Naive thymus-derived CD4-positive, alpha-beta T cell (primary cell): ENCODE data around the gene KAZN. TPM values are rescaled to one million over a fixed set of nuclear protein-coding genes. Genes with fewer than 3 reads are reported as not detected.

Experiments
- ATAC-seq: fragments of 150-1000 bp; cut with Tn5 transposase; 2 replicates; pipeline ENCODE4 v1.10.0; 2021; ENCODE audit warnings: mild to moderate bottlenecking, moderate library complexity
- CTCF ChIA-PET: fragments of 350-600 bp; sonication (Branson Sonifier 250); formaldehyde crosslinking; loops from one replicate; lab custom pipeline; 2021; ENCODE audit warnings: antibody characterized with exemption; lab: Charles Lee
- POLR2A ChIA-PET: fragments of 350-600 bp; sonication (Branson Sonifier 250); formaldehyde crosslinking; loops from one replicate; lab custom pipeline; 2021; ENCODE audit warnings: antibody characterized with exemption, inconsistent platforms; lab: Charles Lee
- DNase-seq, 9 donors: peaks; one replicate each; pipeline versions ENCODE4 v3.0.0 to v3.0.0-alpha.2; 2020 to 2022; ENCODE audit warnings: mixed read lengths in 1 of 9
- H3K27ac ChIP-seq: one replicate; pipeline ENCODE4 v1.7.0; 2013; ENCODE audit warnings: mild to moderate bottlenecking, low read depth, low read length, moderate library complexity
- H3K27me3 ChIP-seq, 2 donors: one replicate each; pipeline ENCODE4 v1.7.0; 2013; ENCODE audit warnings: low read length in 2 of 2, mild to moderate bottlenecking in 2 of 2, moderate library complexity in 2 of 2; ENCODE audit not compliant: control insufficient read depth in 2 of 2, insufficient read depth in 2 of 2
- H3K36me3 ChIP-seq, 3 experiments: 1 replicate in 2 of 3; 2 replicates in 1 of 3; pipeline ENCODE4 v1.7.0; 2013; ENCODE audit warnings: low read length in 3 of 3, mild to moderate bottlenecking in 3 of 3, moderate library complexity in 1 of 3; ENCODE audit not compliant: insufficient read depth in 3 of 3, control insufficient read depth in 2 of 3
- H3K4me1 ChIP-seq, 2 donors: one replicate each; pipeline ENCODE4 v1.7.0; 2013; ENCODE audit warnings: low read length in 2 of 2, mild to moderate bottlenecking in 2 of 2, moderate library complexity in 1 of 2; ENCODE audit not compliant: control insufficient read depth in 2 of 2, insufficient read depth in 2 of 2
- H3K4me3 ChIP-seq: 2 replicates; pipeline ENCODE4 v1.7.0; 2013; ENCODE audit warnings: mild to moderate bottlenecking, low read length
- H3K9me3 ChIP-seq, 3 experiments: 1 replicate in 2 of 3; 2 replicates in 1 of 3; pipeline ENCODE4 v1.7.0; 2013; ENCODE audit warnings: low read length in 3 of 3; ENCODE audit not compliant: control insufficient read depth in 2 of 3
- H3K27ac Mint-ChIP-seq, 9 donors: one replicate each; pipeline ENCODE4 v1.8.0; 2020 to 2022; ENCODE audit warnings: mixed read lengths in 9 of 9, mild to moderate bottlenecking in 8 of 9, moderate library complexity in 5 of 9, inconsistent platforms in 2 of 9
- H3K27me3 Mint-ChIP-seq, 5 donors: one replicate each; pipeline ENCODE4 v1.8.0; 2021 to 2022; ENCODE audit warnings: mixed read lengths in 5 of 5, mild to moderate bottlenecking in 1 of 5
- H3K36me3 Mint-ChIP-seq, 5 donors: one replicate each; pipeline ENCODE4 v1.8.0; 2020 to 2022; ENCODE audit warnings: mixed read lengths in 5 of 5, mild to moderate bottlenecking in 3 of 5, inconsistent platforms in 1 of 5
- H3K4me1 Mint-ChIP-seq, 7 donors: one replicate each; pipeline ENCODE4 v1.8.0; 2020 to 2022; ENCODE audit warnings: mixed read lengths in 7 of 7, mild to moderate bottlenecking in 3 of 7, inconsistent platforms in 1 of 7
- H3K4me3 Mint-ChIP-seq, 10 donors: one replicate each; pipeline ENCODE4 v1.8.0; 2020 to 2022; ENCODE audit warnings: mild to moderate bottlenecking in 10 of 10, mixed read lengths in 10 of 10, moderate library complexity in 6 of 10, inconsistent platforms in 2 of 10
- H3K9me3 Mint-ChIP-seq, 11 donors: one replicate each; pipeline ENCODE4 v1.8.0; 2020 to 2022; ENCODE audit warnings: mixed read lengths in 11 of 11, mild to moderate bottlenecking in 4 of 11, inconsistent platforms in 1 of 11, moderate library complexity in 1 of 11
- intact Hi-C, 2 donors: fragments of 100-400 bp; cut with micrococcal nuclease; formaldehyde crosslinking; loops; one replicate each; pipeline ENCODE4 v1.15.1; 2023
- polyA plus RNA-seq, 2 donors: library from polyadenylated mRNA; unstranded; fragments of 300-500 nt; fragmentation: Illumina TruSeq; gene quantifications; one replicate each; pipeline ENCODE4 v1.2.3, GENCODE V29; 2021
- total RNA-seq, 6 experiments: library from RNA in 5 of 6; stranded (reverse) in 5 of 6; gene quantifications; 1 replicate in 5 of 6; 2 replicates in 1 of 6; pipeline ENCODE4 v1.2.3 and lab custom pipeline; 2021 to 2026

The KAZN gene
- total and polyA plus RNA-seq, 7 experiments from 2014 or later, result 0.08 to 0.87 (median 0.30) TPM

DNA sequence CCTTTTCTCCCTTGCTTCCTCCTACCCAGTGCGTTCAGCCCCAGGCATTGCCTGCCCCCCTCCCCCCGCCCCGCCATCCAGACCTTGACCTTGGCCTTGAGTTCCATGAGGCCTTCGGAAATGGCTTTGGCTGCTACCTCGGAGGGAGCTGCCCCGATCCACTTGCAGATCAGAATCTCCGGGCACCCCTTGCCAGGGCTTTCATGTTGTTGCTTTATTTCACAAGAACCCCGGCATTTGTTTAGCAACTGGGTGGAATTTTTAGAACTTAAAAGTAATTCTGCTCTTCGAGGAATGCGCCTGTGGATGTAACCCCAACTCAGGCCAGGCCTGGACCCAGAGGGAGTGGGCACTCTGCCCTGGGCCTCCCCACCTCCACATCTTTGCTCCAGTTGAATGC is 401.0 kb downstream of the KAZN start:
- no peaks in the 10 kb centered on the region for H3K36me3 Mint-ChIP-seq
- DNase-seq (no peak), ATAC-seq (no peak)
- ChIA-PET POLR2A (no interaction called here), CTCF (no interaction called here)
- no peaks in the 10 kb centered on the region for H3K27me3 ChIP-seq
- no peak overlapping the region for H3K27ac Mint-ChIP-seq
- no peak overlapping the region for H3K27ac ChIP-seq
- H3K4me1 ChIP-seq, result no peaks in the 10 kb centered on the region
- no peaks in the 10 kb centered on the region for H3K9me3 ChIP-seq
- H3K4me3 ChIP-seq, result no peak overlapping the region
- no peaks in the 10 kb centered on the region for H3K36me3 ChIP-seq
- no peaks in the 10 kb centered on the region for H3K9me3 Mint-ChIP-seq
- intact Hi-C loops, result no loop called here
- H3K4me3 Mint-ChIP-seq, result no peak overlapping the region
- H3K4me1 Mint-ChIP-seq, result peaks cover 0 to 2% (median 0%) of the 10 kb centered on the region in 7 donors
- no peaks in the 10 kb centered on the region for H3K27me3 Mint-ChIP-seq

DNA sequence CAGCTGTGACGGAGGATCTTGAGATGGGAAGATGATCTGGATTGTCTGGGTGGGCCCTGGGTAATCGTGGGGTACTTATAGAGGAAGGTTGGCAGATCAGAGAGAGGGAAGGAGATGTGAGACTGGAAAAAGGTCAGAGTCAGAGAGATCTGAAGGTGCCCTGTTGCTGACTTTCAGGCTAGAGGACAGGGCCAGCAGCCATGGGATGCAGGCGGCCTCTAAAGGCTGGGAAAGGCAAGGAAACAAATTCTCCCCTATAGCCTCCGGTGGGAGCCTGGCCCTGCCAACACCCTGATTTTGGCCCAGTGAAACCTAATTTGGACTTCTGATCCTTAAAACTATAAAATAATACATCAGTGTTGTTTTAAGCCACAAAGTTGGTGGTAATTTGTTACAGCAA is 401.5 kb downstream of the KAZN start:
- CTCF ChIA-PET, result no interaction called here
- H3K4me3 ChIP-seq, result no peak overlapping the region
- H3K27me3 ChIP-seq, result no peaks in the 10 kb centered on the region
- DNase-seq (no peak), ATAC-seq (no peak)
- no peaks in the 10 kb centered on the region for H3K9me3 Mint-ChIP-seq
- no peaks in the 10 kb centered on the region for H3K36me3 Mint-ChIP-seq
- H3K27ac ChIP-seq, result no peak overlapping the region
- H3K27ac Mint-ChIP-seq, result no peak overlapping the region
- no peaks in the 10 kb centered on the region for H3K9me3 ChIP-seq
- H3K36me3 ChIP-seq, result no peaks in the 10 kb centered on the region
- no peaks in the 10 kb centered on the region for H3K4me1 ChIP-seq
- intact Hi-C loops, result no loop called here
- POLR2A ChIA-PET, result no interaction called here
- no peaks in the 10 kb centered on the region for H3K27me3 Mint-ChIP-seq
- no peak overlapping the region for H3K4me3 Mint-ChIP-seq
- H3K4me1 Mint-ChIP-seq, result peaks cover 0 to 2% (median 0%) of the 10 kb centered on the region in 7 donors

DNA sequence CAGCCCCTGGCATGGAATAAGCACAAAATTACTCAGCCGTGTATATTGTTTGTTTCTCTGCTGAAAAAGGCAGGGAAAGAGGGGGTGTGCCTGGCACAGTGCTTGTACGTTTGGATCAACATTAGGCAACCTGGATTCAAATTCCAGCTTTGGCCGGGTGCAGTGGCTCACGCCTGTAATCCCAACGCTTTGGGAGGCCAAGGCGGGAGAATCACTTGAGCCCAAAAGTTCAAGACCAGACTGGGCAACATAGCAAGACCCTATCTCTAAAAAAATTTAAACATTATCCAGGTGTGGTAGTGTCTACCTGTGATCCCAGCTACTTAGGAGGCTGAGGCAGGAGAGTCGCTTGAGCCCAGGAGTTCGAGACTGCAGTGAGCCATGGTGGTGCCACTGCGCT is 402.2 kb downstream of the KAZN start:
- H3K4me1 Mint-ChIP-seq, result peaks cover 0 to 2% (median 0%) of the 10 kb centered on the region in 7 donors
- no peak for DNase-seq
- no peak overlapping the region for H3K4me3 Mint-ChIP-seq
- Histone ChIP-seq H3K27me3 (no peaks in the 10 kb centered on the region), H3K9me3 (no peaks in the 10 kb centered on the region), H3K4me1 (no peaks in the 10 kb centered on the region), H3K36me3 (no peaks in the 10 kb centered on the region), H3K4me3 (no peak overlapping the region), H3K27ac (no peak overlapping the region)
- no peaks in the 10 kb centered on the region for H3K27me3 Mint-ChIP-seq
- H3K9me3 Mint-ChIP-seq, result no peaks in the 10 kb centered on the region
- intact Hi-C loops, result no loop called here
- ChIA-PET POLR2A (no interaction called here), CTCF (no interaction called here)
- H3K36me3 Mint-ChIP-seq, result no peaks in the 10 kb centered on the region
- ATAC-seq, result no peak
- no peak overlapping the region for H3K27ac Mint-ChIP-seq

DNA sequence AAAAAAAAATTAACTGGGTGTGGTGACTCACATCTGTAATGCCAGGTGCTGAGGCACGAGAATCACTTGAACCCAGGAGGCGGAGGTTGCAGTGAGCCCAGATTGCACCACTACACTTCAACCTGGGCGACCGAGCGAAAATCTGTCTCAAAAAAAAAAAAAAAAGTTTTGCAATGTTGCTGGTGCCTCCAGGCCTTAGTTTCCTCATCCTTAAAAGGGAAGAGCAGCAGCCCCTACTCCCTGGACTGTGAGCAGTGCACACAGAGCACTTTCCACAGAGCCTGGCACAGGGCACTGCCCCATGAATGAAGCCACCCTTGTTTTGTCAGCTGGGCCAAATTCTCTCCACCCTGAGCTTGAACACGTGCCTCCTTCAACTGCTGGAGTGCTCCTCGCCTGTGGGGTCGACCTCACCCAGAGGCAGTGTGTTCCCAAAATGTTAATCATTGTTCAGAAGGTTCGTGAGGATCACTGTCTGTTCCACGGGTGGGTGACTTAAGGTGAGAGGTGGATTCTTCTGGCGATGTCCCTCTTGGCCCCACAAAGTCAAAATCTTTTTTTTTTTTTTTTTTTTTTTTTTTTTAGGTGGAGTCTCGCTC is 402.9 kb downstream of the KAZN start:
- H3K36me3 ChIP-seq, result no peaks in the 10 kb centered on the region
- no peak overlapping the region for H3K27ac Mint-ChIP-seq
- ATAC-seq (no peak), DNase-seq (no peak)
- no peaks in the 10 kb centered on the region for H3K27me3 ChIP-seq
- H3K27me3 Mint-ChIP-seq, result peaks cover 0 to 3% (median 0%) of the 10 kb centered on the region in 5 donors
- H3K4me1 ChIP-seq, result no peaks in the 10 kb centered on the region
- no peak overlapping the region for H3K4me3 ChIP-seq
- ChIA-PET POLR2A (no interaction called here), CTCF (no interaction called here)
- peaks cover 0 to 2% (median 0%) of the 10 kb centered on the region in 7 donors for H3K4me1 Mint-ChIP-seq
- no peaks in the 10 kb centered on the region for H3K9me3 Mint-ChIP-seq
- H3K9me3 ChIP-seq, result no peaks in the 10 kb centered on the region
- no peak overlapping the region for H3K27ac ChIP-seq
- H3K4me3 Mint-ChIP-seq, result no peak overlapping the region
- intact Hi-C loops, result no loop called here
- no peaks in the 10 kb centered on the region for H3K36me3 Mint-ChIP-seq

DNA sequence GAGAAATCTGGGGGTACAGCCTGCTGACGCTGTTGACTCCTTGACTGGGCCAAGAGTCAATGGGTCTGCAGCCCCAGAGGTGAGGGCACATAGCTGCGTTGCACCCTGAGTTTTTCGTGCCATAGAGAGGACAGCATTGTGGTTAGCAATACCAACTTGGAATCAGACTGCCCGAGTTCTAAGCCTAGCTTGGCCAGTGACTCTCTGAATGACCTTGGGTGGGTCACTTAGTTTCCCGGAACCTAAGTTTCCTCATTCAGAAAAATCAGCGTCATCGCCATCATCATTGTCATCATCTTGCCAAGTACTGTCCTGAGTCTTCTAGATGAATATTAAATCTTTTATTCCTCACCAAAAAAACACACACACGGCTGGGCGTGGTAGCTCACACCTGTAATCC is 403.8 kb downstream of the KAZN start:
- CTCF ChIA-PET, result no interaction called here

DNA sequence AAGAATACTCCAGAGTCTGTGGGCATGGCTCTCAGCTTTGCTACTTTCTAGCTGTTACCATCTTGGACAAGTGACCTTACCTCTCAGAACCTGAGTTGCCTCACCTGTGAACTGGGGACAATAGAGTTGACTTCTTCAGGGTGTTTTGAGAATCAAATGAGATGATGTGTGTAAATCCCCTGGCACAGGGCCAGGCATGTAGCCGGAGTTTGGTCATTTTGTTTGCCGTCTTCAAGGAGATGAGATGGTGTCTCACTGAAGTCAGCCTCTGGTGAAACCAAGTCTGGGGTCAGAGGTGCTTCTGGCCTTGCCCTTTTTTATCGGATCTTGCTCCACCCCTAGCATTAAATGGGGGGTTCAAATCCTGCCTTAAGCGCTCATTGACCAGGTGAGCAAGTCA is 405.9 kb downstream of the KAZN start:
- no peaks in the 10 kb centered on the region for H3K4me1 Mint-ChIP-seq
- CTCF ChIA-PET, result no interaction called here
- Histone ChIP-seq H3K4me3 (no peak overlapping the region), H3K36me3 (no peaks in the 10 kb centered on the region), H3K9me3 (no peaks in the 10 kb centered on the region), H3K27ac (no peak overlapping the region), H3K4me1 (no peaks in the 10 kb centered on the region), H3K27me3 (no peaks in the 10 kb centered on the region)
- POLR2A ChIA-PET, result no interaction called here
- H3K9me3 Mint-ChIP-seq, result no peaks in the 10 kb centered on the region
- no peaks in the 10 kb centered on the region for H3K36me3 Mint-ChIP-seq
- H3K27ac Mint-ChIP-seq, result no peak overlapping the region
- peaks cover 0 to 6% (median 0%) of the 10 kb centered on the region in 5 donors for H3K27me3 Mint-ChIP-seq
- DNase-seq, result no peak
- ATAC-seq, result no peak
- intact Hi-C loops, result no loop called here
- no peak overlapping the region for H3K4me3 Mint-ChIP-seq

More for the DNA sequence above, 403.8 kb downstream of the KAZN start:
- POLR2A ChIA-PET, result no interaction called here
- no peak for ATAC-seq
- Histone ChIP-seq H3K4me1 (no peaks in the 10 kb centered on the region), H3K4me3 (no peak overlapping the region), H3K9me3 (no peaks in the 10 kb centered on the region), H3K36me3 (no peaks in the 10 kb centered on the region), H3K27ac (no peak overlapping the region), H3K27me3 (no peaks in the 10 kb centered on the region)
- Mint-ChIP-seq H3K4me1 (no peaks in the 10 kb centered on the region), H3K9me3 (no peaks in the 10 kb centered on the region), H3K27me3 (peaks cover 0 to 6% (median 0%) of the 10 kb centered on the region in 5 donors), H3K27ac (no peak overlapping the region), H3K4me3 (no peak overlapping the region), H3K36me3 (no peaks in the 10 kb centered on the region)
- no peak for DNase-seq
- intact Hi-C loops, result no loop called here

DNA sequence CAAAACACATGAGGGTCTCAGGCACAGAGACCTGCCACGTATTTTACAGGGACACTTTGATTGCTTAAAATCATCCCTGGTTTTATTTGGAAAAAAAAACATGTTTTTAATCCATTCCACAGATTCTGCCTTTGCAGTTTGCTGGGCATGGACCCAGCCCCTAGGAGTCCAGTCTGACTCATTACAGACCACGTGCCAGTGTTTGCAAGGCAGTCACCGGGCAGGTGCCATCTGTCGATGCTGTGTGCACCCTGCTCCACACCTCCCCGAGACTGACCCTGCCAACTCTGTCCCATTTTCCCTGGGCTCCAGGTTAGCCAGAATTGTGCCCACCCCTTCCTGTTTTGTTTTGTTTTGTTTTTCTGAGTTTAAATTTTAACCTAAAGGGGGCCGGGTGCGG is 406.6 kb downstream of the KAZN start:
- Mint-ChIP-seq H3K9me3 (peaks cover 0 to 1% (median 0%) of the 10 kb centered on the region in 11 donors), H3K36me3 (no peaks in the 10 kb centered on the region), H3K27ac (no peak overlapping the region), H3K27me3 (peaks cover 0 to 6% (median 3%) of the 10 kb centered on the region in 5 donors), H3K4me1 (no peaks in the 10 kb centered on the region), H3K4me3 (no peak overlapping the region)
- CTCF ChIA-PET, result no interaction called here
- intact Hi-C loops, result no loop called here
- H3K36me3 ChIP-seq, result no peaks in the 10 kb centered on the region
- H3K9me3 ChIP-seq, result no peaks in the 10 kb centered on the region
- H3K4me1 ChIP-seq, result no peaks in the 10 kb centered on the region
- ATAC-seq, result no peak
- DNase-seq, result no peak
- no peaks in the 10 kb centered on the region for H3K27me3 ChIP-seq
- POLR2A ChIA-PET, result no interaction called here
- no peak overlapping the region for H3K27ac ChIP-seq
- H3K4me3 ChIP-seq, result no peak overlapping the region
